Fibroblast of the conjunctiva (primary cell): ENCODE data around the gene KRT28.

ENCODE experiments used
- DNase-seq: peaks from one replicate; pipeline ENCODE4 v3.0.0-alpha.2; 2010; ENCODE audit warnings: low read depth

Gene KRT28, protein sequence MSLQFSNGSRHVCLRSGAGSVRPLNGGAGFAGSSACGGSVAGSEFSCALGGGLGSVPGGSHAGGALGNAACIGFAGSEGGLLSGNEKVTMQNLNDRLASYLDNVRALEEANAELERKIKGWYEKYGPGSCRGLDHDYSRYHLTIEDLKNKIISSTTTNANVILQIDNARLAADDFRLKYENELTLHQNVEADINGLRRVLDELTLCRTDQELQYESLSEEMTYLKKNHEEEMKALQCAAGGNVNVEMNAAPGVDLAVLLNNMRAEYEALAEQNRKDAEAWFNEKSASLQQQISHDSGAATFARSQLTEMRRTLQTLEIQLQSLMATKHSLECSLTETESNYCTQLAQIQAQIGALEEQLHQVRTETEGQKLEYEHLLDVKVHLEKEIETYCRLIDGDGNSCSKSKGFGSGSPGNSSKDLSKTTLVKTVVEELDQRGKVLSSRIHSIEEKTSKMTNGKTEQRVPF

GRCh38 chr17:40799859-40800258, at the start of gene KRT28:
Gene KRT28, minus strand, starts transcription at chr17:40799959. Its CDS starts 66 bp downstream, at chr17:40799893.
- DNase-seq, result no peak

GRCh38 chr17:40848583-40849235, 49.0 kb upstream of the KRT28 start:
- DNase-seq, result no peak

- no peak for DNase-seq
Observed at GRCh38 chr17:40846515-40847144, 46.9 kb upstream of the KRT28 start.

- DNase-seq, result no peak
Observed at GRCh38 chr17:40844671-40845107, 44.9 kb upstream of the KRT28 start.

DNA sequence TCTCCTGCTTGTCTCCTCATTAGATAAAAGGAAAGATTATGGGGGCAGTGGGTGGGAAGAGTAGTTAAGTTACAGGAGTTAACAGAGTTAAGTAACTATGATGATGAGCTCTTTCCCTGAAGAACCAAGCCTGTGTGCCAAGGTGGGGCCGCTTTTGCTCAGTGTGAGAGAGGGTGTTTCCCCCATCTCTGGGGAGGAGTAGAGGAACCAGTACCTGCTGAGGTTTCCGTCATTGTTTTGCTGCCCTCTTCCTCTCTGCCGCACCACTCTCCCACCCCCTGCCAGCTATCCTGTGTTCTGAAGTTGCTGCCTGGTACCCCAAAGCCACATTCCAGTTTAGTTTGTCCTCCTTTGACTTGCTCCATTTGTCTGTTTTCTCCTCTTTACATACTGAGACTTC, 43.5 kb upstream of the KRT28 start:
- no peak for DNase-seq

GRCh38 chr17:40841246-40841645, 41.5 kb upstream of the KRT28 start:
- DNase-seq, result peak; percentile 61

DNA sequence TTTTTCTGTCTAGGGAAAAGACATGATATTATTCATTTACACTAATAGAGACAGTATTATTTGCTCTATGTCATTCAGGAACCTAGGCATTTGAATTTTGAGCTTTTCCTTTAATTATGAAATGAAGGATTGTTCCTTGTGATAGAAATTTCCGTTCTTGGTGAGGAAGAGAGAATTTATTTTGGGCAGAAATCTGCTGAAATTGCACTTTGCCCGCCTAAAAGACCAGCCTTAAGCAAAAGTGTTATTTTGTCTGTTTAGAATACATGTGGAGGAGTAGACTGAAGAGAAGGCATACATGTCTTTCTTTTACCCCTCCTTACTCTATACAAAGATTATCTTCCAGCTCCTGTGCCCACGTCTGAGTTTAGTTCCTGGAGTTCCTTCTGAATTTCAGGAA, 39.4 kb upstream of the KRT28 start:
- DNase-seq, result no peak

- no peak for DNase-seq
Observed at GRCh38 chr17:40836020-40836419, 36.3 kb upstream of the KRT28 start.

DNA sequence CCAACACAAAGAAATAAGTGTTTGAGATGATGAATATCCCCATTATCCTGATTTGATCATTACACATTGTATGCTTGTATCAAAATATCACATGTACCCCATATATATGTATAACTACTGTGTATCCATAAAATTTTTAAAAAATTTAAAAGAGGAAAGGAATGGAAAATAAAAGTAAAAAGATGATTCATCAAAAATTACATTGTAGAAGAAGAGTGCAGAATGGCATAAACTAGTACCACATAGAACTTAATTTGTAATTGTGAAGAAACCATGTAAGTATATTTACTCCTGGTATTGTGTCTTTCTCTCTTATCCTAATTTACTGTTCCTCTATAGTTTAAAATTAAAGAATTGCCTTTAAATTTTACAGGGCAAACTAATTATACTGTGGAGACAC, 34.1 kb upstream of the KRT28 start:
- DNase-seq, result no peak

GRCh38 chr17:40832840-40833239, 33.1 kb upstream of the KRT28 start:
- no peak for DNase-seq

DNA sequence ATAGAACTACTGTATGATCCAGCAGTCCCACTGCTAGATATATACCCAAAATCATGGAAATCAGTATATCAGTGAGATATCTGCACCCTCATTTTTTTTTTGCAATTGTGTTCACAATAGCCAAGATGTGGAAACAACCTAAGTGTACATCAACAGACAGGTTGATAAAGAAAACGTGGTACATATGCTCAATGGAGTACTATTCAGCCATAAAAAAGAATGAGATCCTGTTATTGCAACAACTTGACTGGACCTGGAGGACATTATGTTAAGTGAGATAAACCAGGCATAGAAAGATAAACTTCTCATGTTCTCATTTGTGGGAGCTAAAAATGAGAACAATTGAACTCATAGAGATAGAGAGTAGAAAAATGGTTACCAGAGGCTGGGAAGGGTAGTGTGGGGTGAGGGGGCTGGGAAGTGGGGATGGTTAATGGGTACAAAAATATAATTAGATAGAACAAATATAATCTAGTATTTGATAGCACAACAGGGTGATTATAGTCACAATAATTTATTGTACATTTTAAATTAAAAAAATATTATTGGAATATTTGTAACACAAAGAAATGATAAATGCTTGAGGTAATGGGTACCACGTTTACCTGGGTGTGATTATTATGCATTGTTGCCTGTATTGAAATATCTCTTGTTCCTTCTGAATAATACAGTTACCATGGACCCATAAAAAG, 30.5 kb upstream of the KRT28 start:
- DNase-seq, result no peak

DNA sequence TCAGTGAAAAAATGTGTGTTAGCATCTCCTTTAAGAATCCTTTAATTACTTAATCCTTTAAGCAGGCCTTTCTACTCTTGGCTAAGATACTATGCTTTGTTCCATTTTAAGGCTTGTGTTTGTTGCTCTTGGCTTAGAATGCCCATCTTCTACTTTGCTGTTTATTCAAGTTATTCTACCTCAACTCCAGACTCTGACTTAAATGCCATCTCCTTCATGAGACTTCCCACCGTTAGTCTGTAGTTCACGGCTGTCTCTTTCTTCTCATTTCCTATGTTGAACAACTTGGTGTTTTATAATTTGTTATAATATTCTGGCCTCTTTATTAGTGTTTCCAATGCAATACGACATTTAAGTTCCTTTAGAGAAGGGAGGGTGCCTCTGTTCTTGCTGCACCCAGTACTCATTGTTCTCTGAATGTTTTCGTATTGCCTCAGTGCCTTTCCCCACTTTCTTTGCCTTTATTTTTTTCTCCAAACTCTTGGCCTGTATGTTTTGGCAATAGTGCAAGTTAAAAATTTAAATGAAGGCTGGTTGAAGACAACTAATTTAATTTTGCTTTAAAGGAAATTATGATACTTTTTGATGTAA, 28.8 kb upstream of the KRT28 start:
- no peak for DNase-seq

- DNase-seq, result peak; percentile 76
Observed at GRCh38 chr17:40827746-40828453, 28.1 kb upstream of the KRT28 start.

DNA sequence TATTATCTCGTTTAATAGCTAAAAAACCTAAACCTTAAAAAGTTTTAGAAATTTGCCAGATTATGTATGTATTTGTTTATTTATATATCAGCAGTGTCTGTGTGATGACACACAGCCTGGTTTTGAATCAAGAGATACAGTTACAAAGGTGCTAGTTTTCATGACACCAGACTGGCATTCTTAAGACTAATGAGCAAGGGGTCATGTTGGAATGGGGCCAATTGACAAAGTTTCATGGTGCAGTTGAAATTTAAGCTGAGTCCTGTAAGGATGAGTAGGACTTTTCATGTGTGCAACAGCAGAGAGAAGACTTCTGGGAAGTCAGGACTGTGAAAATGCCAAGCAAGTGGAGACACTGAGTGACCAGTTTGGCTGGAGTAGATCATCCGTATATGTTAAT, 25.8 kb upstream of the KRT28 start:
- no peak for DNase-seq

- no peak for DNase-seq
Observed at GRCh38 chr17:40824015-40824832, 24.5 kb upstream of the KRT28 start.

DNA sequence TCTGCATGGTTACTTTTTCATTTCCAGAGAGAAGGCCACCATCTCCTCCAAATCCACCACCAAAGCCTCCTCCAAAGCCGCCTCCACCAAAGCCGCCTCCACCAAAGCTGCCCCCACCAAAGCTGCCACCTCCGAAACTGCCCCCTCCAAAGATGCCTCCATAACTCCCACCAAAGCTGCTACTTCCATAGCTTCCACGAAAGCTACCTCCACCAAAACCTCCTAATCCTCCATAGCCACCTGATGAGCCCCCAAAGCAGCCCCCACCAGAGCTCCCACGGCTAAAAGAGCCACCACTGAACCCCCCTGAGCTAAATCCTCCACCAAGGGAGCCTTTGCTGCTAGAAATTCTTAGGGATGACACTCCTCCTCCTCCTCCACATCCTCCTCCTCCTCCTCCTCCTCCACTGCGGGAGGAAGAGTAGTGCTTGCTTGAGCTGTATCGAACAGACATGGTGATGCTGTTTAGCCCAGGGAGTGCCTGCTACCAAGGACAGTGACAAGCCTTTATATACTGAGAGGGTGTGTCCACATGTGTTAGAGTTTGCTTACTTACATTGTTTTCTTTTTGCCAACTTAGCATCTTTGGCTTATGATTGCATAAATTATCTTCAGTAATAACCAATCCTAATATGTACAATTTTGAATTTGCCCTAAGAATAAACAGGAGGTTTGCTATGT, 22.5 kb upstream of the KRT28 start, which contains the start of gene KRT10:
Gene KRT10 (minus strand): TSS at position 483 of the 681 bp plus-strand sequence. CDS start 29 bp downstream, at position 454.
- DNase-seq, result no peak

DNA sequence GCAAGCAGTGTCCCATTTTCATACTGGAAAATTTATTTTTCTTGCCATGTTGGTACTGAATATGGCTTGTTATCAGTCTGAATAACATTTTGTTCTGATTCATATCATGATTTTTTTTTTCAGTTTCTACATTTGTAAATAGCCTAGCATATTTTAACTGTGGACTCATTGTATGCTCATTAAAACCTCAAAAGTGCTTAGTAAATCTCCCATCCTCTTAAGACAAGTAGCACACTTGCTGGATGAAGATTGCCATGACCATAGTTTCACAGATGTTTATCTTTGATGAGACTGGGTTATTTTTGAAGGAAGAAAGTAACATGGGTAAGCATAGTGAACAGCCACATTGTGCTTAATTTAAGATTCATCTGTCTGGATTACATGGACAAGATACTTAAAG, 21.8 kb upstream of the KRT28 start:
- no peak for DNase-seq

DNA sequence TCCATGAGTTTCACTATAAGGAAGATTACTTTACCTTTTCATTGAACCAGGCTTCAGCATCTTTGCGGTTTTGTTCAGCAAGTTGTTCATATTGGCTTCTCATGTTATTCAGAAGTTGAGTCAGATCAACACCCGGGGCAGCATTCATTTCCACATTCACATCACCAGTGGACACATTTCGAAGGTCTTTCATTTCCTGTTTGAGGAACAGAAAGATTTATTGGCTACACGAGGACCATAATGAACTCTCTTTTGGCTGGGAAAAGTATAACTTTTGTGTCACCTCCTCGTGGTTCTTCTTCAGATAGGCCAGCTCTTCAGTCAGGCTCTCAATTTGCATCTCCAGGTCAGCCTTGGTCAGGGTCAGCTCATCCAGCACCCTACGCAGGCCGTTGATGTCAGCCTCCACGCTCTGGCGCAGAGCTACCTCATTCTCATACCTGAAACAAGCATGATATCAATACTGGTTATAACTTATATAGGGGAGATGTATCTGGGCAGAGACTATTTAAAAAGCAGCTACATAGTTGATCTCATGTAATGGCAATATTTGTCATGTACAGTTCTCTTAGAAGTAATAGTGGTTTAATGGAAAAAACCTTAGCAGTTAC, 20.6 kb upstream of the KRT28 start:
- no peak for DNase-seq

GRCh38 chr17:40819528-40820125, 19.9 kb upstream of the KRT28 start:
- no peak for DNase-seq
